OCI-LY7 (cell line): ENCODE measurements around the gene VWA5B1. TPM values are rescaled to one million over a fixed set of nuclear protein-coding genes. Genes with fewer than 3 reads are reported as not detected.

Experiments
- BruUV-seq: library from RNA; stranded (reverse); fragments of 400-500 nt; replicated peaks from 2 replicates; lab custom pipeline; 2021; lab: Mats Ljungman, UMichigan
- CTCF ChIA-PET: fragments of 300-600 bp; sonication (Branson Sonifier 250); formaldehyde crosslinking; loops from one replicate; lab custom pipeline; 2022; ENCODE audit warnings: antibody characterized with exemption; ENCODE audit not compliant: unreplicated experiment; lab: Charles Lee
- POLR2A ChIA-PET: fragments of 300-600 bp; sonication (Branson Sonifier 250); formaldehyde crosslinking; loops from one replicate; lab custom pipeline; 2022; ENCODE audit warnings: antibody characterized with exemption; lab: Charles Lee
- DNase-seq: peaks from one replicate; pipeline ENCODE4 v3.0.0-alpha.2; 2015; ENCODE audit warnings: low spot score
- H2AFZ ChIP-seq: fragments of 200-600 bp; sonication (generic), shearing (Covaris generic); 2 replicates; pipeline ENCODE4 v1.6.1; 2014; ENCODE audit warnings: mild to moderate bottlenecking, antibody characterized with exemption, low read length, moderate library complexity
- H3K27ac ChIP-seq: fragments of 200-600 bp; sonication (generic); 2 replicates; pipeline ENCODE4 v1.5.1; 2014; ENCODE audit warnings: mixed run types, low read depth, mild to moderate bottlenecking, moderate library complexity, low read length, inconsistent platforms; ENCODE audit not compliant: poor library complexity, severe bottlenecking
- H3K36me3 ChIP-seq: fragments of 200-600 bp; sonication (generic); 2 replicates; pipeline ENCODE4 v1.6.1; 2014; ENCODE audit warnings: mild to moderate bottlenecking, antibody characterized with exemption, low read length, moderate library complexity, mixed read lengths; ENCODE audit not compliant: insufficient read depth
- H3K4me1 ChIP-seq: fragments of 200-600 bp; sonication (generic); 2 replicates; pipeline ENCODE4 v1.5.1; 2014; ENCODE audit warnings: mild to moderate bottlenecking, low read length; ENCODE audit not compliant: insufficient read depth, poor library complexity, severe bottlenecking
- H3K4me2 ChIP-seq: fragments of 200-600 bp; sonication (generic); 2 replicates; pipeline ENCODE4 v1.6.1; 2014; ENCODE audit warnings: mild to moderate bottlenecking, low read length
- H3K4me3 ChIP-seq: fragments of 200-600 bp; sonication (generic); 2 replicates; pipeline ENCODE4 v1.5.1; 2014; ENCODE audit warnings: mild to moderate bottlenecking, low read depth, low read length; ENCODE audit not compliant: poor library complexity, severe bottlenecking
- H3K79me2 ChIP-seq: fragments of 200-600 bp; sonication (generic); 2 replicates; pipeline ENCODE4 v1.6.1; 2016; ENCODE audit warnings: low read depth, mild to moderate bottlenecking, low read length, moderate library complexity, mixed read lengths; ENCODE audit not compliant: insufficient read depth
- H3K9me2 ChIP-seq: fragments of 200-600 bp; sonication (generic); 2 replicates; pipeline ENCODE4 v1.6.1; 2016; ENCODE audit warnings: mild to moderate bottlenecking, low read length, mixed read lengths; ENCODE audit not compliant: insufficient read depth
- H3K9me3 ChIP-seq: fragments of 200-600 bp; sonication (generic); 2 replicates; pipeline ENCODE4 v1.6.1; 2014; ENCODE audit warnings: mild to moderate bottlenecking, mixed run types, low read length, mixed read lengths
- H4K20me1 ChIP-seq: fragments of 200-600 bp; sonication (generic); 2 replicates; pipeline ENCODE4 v1.6.1; 2014; ENCODE audit warnings: mild to moderate bottlenecking, antibody characterized with exemption, low read length, moderate library complexity, mixed read lengths; ENCODE audit not compliant: insufficient read depth
- EZH2phosphoT487 ChIP-seq: fragments of 200-600 bp; sonication (generic); IDR thresholded peaks from 2 replicates; pipeline ENCODE4 v1.6.1; 2018; ENCODE audit warnings: low read depth, borderline replicate concordance, mild to moderate bottlenecking, mixed run types, antibody characterized with exemption, low read length, moderate library complexity, mixed read lengths
- intact Hi-C: fragments of 100-400 bp; cut with micrococcal nuclease; formaldehyde crosslinking; loops from one replicate; pipeline ENCODE4 v1.10.0; 2022; ENCODE audit not compliant: unreplicated experiment
- total RNA-seq, 2 experiments: library from RNA; depleted of rRNA in 1 of 2; stranded (reverse); fragments of >200 nt in 1 of 2; shearing (Covaris generic) in 1 of 2; gene quantifications; 2 replicates each; pipeline ENCODE4 v1.2.3, GENCODE V29; 2014 to 2022
- TF ChIP-seq, protein P1 (sequence below): fragments of 200-600 bp; sonication (generic); conservative IDR thresholded peaks from 2 replicates; pipeline ENCODE4 v1.5.1; 2014; ENCODE audit warnings: mild to moderate bottlenecking, antibody characterized with exemption, low read length, moderate library complexity, mixed read lengths

Gene VWA5B1
- total RNA-seq, 2 experiments from 2014 or later, result 0.19 to 0.25 TPM

DNA sequence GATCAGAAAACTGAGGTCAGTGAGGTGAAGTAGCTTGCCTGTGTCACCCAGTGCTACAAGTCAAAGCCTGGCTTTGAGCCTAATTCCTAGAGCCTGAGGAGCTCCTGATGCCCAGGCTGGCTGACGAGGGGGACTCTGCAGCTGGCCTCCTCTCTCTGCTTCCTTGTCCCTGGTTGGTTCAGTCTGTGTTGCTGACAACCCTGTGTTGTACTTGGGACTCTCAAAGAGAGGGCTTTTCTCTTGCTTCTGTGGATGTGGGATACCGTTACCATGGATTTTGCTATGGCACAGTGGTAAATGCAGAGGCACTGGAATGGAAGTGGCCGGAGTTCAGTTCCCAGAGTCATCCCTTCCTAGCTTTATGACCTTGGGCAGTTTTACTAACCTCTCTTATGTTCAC is 8.0 kb downstream of the VWA5B1 start:
- DNase-seq, result no peak
- Histone ChIP-seq H3K4me1 (no peaks in the 10 kb centered on the region), H4K20me1 (no peaks in the 10 kb centered on the region), H3K79me2 (no peaks in the 10 kb centered on the region), H3K9me3 (no peaks in the 10 kb centered on the region), H3K36me3 (no peaks in the 10 kb centered on the region), H2AFZ (no peak overlapping the region), H3K27ac (no peak overlapping the region), H3K4me2 (no peak overlapping the region), H3K4me3 (no peak overlapping the region), H3K9me2 (no peaks in the 10 kb centered on the region)
- POLR2A ChIA-PET, result interaction anchor here (0.6 to 0.7 kb wide), 3 partner anchors 8 to 124 kb away, joined by 3 to 4 read pairs (median 3); no protein-coding TSS in a partner anchor
- TF ChIP-seq, protein P1, sequence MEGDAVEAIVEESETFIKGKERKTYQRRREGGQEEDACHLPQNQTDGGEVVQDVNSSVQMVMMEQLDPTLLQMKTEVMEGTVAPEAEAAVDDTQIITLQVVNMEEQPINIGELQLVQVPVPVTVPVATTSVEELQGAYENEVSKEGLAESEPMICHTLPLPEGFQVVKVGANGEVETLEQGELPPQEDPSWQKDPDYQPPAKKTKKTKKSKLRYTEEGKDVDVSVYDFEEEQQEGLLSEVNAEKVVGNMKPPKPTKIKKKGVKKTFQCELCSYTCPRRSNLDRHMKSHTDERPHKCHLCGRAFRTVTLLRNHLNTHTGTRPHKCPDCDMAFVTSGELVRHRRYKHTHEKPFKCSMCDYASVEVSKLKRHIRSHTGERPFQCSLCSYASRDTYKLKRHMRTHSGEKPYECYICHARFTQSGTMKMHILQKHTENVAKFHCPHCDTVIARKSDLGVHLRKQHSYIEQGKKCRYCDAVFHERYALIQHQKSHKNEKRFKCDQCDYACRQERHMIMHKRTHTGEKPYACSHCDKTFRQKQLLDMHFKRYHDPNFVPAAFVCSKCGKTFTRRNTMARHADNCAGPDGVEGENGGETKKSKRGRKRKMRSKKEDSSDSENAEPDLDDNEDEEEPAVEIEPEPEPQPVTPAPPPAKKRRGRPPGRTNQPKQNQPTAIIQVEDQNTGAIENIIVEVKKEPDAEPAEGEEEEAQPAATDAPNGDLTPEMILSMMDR, result no peak
- no peak for TF ChIP-seq EZH2phosphoT487
- no TSS peak for BruUV-seq
- CTCF ChIA-PET, result interaction anchor here (0.6 kb wide), 1 partner anchor 10 kb away, joined by 3 read pairs; no protein-coding TSS in a partner anchor
- intact Hi-C loops, result no loop called here

DNA sequence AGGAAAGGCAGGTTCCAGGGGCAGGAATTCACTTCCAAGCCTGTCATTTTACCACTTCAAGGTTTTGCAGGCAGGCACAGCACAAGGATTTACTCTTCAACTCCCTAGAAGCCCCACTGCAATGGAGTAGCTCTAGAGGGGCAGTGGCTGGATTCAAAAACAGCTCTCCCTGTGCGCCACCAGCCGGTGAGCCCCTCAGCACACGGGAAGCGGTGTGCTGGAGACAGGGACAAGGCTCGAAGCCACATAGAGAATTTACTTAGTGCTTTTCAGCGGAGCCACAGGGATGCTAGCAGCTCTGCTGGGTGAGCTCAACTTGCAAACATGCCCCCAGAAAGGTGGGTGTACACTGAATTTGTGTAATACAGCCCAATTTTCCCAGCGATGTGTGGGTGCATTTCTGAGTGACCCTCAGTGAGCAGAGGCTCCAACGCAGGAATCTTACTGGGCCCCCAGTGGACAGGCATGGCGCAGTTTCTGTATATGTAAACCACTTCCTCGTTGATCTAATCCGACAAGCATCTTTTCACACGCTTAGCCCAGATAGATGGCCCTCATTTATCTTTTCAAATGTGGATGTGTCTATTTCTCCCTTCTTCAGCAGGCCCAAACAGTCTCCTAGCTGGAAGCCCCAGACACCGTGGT is 10.9 kb downstream of the VWA5B1 start:
- no peak overlapping the region for H2AFZ ChIP-seq

More for the DNA sequence above, 10.9 kb downstream of the VWA5B1 start:
- intact Hi-C loops, result no loop called here
- Histone ChIP-seq H3K4me3 (no peak overlapping the region), H3K27ac (no peak overlapping the region), H4K20me1 (no peaks in the 10 kb centered on the region), H3K4me1 (no peaks in the 10 kb centered on the region), H3K36me3 (no peaks in the 10 kb centered on the region), H3K79me2 (no peaks in the 10 kb centered on the region), H3K9me2 (no peaks in the 10 kb centered on the region), H3K9me3 (no peaks in the 10 kb centered on the region), H3K4me2 (no peak overlapping the region)
- POLR2A ChIA-PET, result no interaction called here
- no peak for TF ChIP-seq EZH2phosphoT487
- TF ChIP-seq, protein P1, result no peak
- no peak for DNase-seq
- no TSS peak for BruUV-seq
- CTCF ChIA-PET, result no interaction called here
